Osteoblast (primary cell): ENCODE results near the gene FRMD4B. TPM values are rescaled to one million over a fixed set of nuclear protein-coding genes. Genes with fewer than 3 reads are reported as not detected.
A peak's percentile ranks its signal among the peaks of the same experiment; 100 is the strongest.

Source experiments
- DNase-seq: peaks from one replicate; pipeline ENCODE4 v3.0.0; 2011; ENCODE audit warnings: low spot score, mixed read lengths; ENCODE audit not compliant: insufficient read length; ENCODE audit errors: missing footprints
- H2AFZ ChIP-seq: 2 replicates; pipeline ENCODE4 v1.6.0; 2011; ENCODE audit warnings: mild to moderate bottlenecking, low read length
- H3K27ac ChIP-seq: 2 replicates; pipeline ENCODE4 v1.5.1; 2011; ENCODE audit warnings: mild to moderate bottlenecking, low read depth, low read length, moderate library complexity
- H3K27me3 ChIP-seq: 2 replicates; pipeline ENCODE4 v1.6.0; 2012; ENCODE audit warnings: mild to moderate bottlenecking, control low read depth, inconsistent platforms, low read length, moderate library complexity; ENCODE audit not compliant: insufficient read depth
- H3K36me3 ChIP-seq: 2 replicates; pipeline ENCODE4 v1.5.1; 2011; ENCODE audit warnings: mild to moderate bottlenecking, low read length, control low read depth, moderate library complexity; ENCODE audit not compliant: insufficient read depth
- H3K4me1 ChIP-seq: 2 replicates; pipeline ENCODE4 v1.5.1; 2011; ENCODE audit warnings: mild to moderate bottlenecking, low read length, control low read depth, moderate library complexity; ENCODE audit not compliant: insufficient read depth
- H3K4me2 ChIP-seq: 2 replicates; pipeline ENCODE4 v1.6.0; 2011; ENCODE audit warnings: mild to moderate bottlenecking, low read length; ENCODE audit not compliant: insufficient read depth
- H3K4me3 ChIP-seq: fragments of 200-600 bp; sonication (generic); 3 replicates; pipeline ENCODE4 v1.5.1; 2012; ENCODE audit warnings: mild to moderate bottlenecking, low read length, inconsistent platforms; ENCODE audit not compliant: insufficient read depth
- H3K79me2 ChIP-seq: 2 replicates; pipeline ENCODE4 v1.6.0; 2012; ENCODE audit warnings: mild to moderate bottlenecking, low read length, control low read depth, inconsistent platforms; ENCODE audit not compliant: insufficient read depth
- H3K9me3 ChIP-seq: 2 replicates; pipeline ENCODE4 v1.5.1; 2011; ENCODE audit warnings: low read depth, low read length, control low read depth
- H4K20me1 ChIP-seq: 2 replicates; pipeline ENCODE4 v1.6.0; 2012; ENCODE audit warnings: mild to moderate bottlenecking, low read length, control low read depth; ENCODE audit not compliant: insufficient read depth
- CTCF ChIP-seq: IDR thresholded peaks from 2 replicates; pipeline ENCODE4 v1.5.1; 2011; ENCODE audit warnings: mild to moderate bottlenecking, low read depth, low read length, moderate library complexity; ENCODE audit errors: extremely low read depth
- total RNA-seq: library from RNA; depleted of rRNA; stranded (reverse); fragments of >200 nt; gene quantifications from 2 replicates; pipeline ENCODE4 v1.2.3, GENCODE V29; 2012

FRMD4B gene
- total RNA-seq, 1 donor: 0.72 TPM

GRCh38 chr3:69297501-69297900, 88.4 kb downstream of the FRMD4B start:
- Histone ChIP-seq H4K20me1 (no peaks in the 10 kb centered on the region), H3K9me3 (no peaks in the 10 kb centered on the region), H3K27ac (no peak overlapping the region), H3K79me2 (no peaks in the 10 kb centered on the region), H3K36me3 (no peaks in the 10 kb centered on the region), H3K27me3 (peaks cover 2% of the 10 kb centered on the region), H2AFZ (no peak overlapping the region), H3K4me2 (no peak overlapping the region), H3K4me1 (peaks cover 6% of the 10 kb centered on the region), H3K4me3 (no peak overlapping the region)
- TF ChIP-seq CTCF: no peak
- no peak for DNase-seq

- Histone ChIP-seq H3K9me3 (no peaks in the 10 kb centered on the region), H3K27ac (no peak overlapping the region), H2AFZ (no peak overlapping the region), H4K20me1 (no peaks in the 10 kb centered on the region), H3K27me3 (peaks cover 2% of the 10 kb centered on the region), H3K4me3 (no peak overlapping the region), H3K4me1 (peaks cover 6% of the 10 kb centered on the region), H3K79me2 (no peaks in the 10 kb centered on the region), H3K36me3 (no peaks in the 10 kb centered on the region), H3K4me2 (no peak overlapping the region)
- no peak for DNase-seq
- no peak for TF ChIP-seq CTCF
Observed at GRCh38 chr3:69296995-69297394, 88.9 kb downstream of the FRMD4B start.

GRCh38 chr3:69294014-69294766, 91.7 kb downstream of the FRMD4B start:
- Histone ChIP-seq H3K27ac (no peak overlapping the region), H3K9me3 (no peaks in the 10 kb centered on the region), H3K79me2 (no peaks in the 10 kb centered on the region), H4K20me1 (no peaks in the 10 kb centered on the region), H3K4me1 (peaks cover 6% of the 10 kb centered on the region), H3K27me3 (peaks cover 2% of the 10 kb centered on the region), H3K36me3 (no peaks in the 10 kb centered on the region), H3K4me2 (peak overlapping the region; percentile 30), H2AFZ (peak overlapping the region; percentile 26), H3K4me3 (no peak overlapping the region)
- peak; percentile 50 for DNase-seq
- no peak for TF ChIP-seq CTCF

- Histone ChIP-seq H3K27me3 (peaks cover 4% of the 10 kb centered on the region), H3K4me3 (no peak overlapping the region), H3K79me2 (no peaks in the 10 kb centered on the region), H3K27ac (no peak overlapping the region), H3K36me3 (no peaks in the 10 kb centered on the region), H3K9me3 (no peaks in the 10 kb centered on the region), H4K20me1 (no peaks in the 10 kb centered on the region), H3K4me1 (peaks cover 6% of the 10 kb centered on the region), H2AFZ (no peak overlapping the region), H3K4me2 (no peak overlapping the region)
- TF ChIP-seq CTCF: no peak
- no peak for DNase-seq
Observed at GRCh38 chr3:69292959-69293574, 92.8 kb downstream of the FRMD4B start.
